GM21390 (cell line): Measurements from ENCODE around the gene CABP4.

Source experiments
- ATAC-seq: cut with Tn5 transposase; IDR thresholded peaks from one replicate; pipeline ENCODE4 v1.9.1; 2021; ENCODE audit not compliant: unreplicated experiment

CABP4 gene

GRCh38 chr11:67435031-67435726, 20.0 kb upstream of the CABP4 start:
- ATAC-seq, result no peak

- ATAC-seq, result no peak
Observed at GRCh38 chr11:67435727-67436458, 19.3 kb upstream of the CABP4 start.

GRCh38 chr11:67436459-67437081, 18.6 kb upstream of the CABP4 start:
- ATAC-seq, result no peak

- ATAC-seq, result no peak
Observed at GRCh38 chr11:67437082-67437808, 17.9 kb upstream of the CABP4 start, which contains the start of gene PTPRCAP. TSS of gene PTPRCAP (minus strand) at chr11:67437682. CDS start at chr11:67437619, 63 bp downstream.

GRCh38 chr11:67437809-67438157, 17.4 kb upstream of the CABP4 start:
- ATAC-seq, result no peak

- no peak for ATAC-seq
Observed at GRCh38 chr11:67438158-67438902, 16.8 kb upstream of the CABP4 start.

- ATAC-seq, result no peak
Observed at GRCh38 chr11:67439321-67440228, 15.6 kb upstream of the CABP4 start.

GRCh38 chr11:67440229-67441097, 14.7 kb upstream of the CABP4 start:
- no peak for ATAC-seq

GRCh38 chr11:67441098-67441563, 14.0 kb upstream of the CABP4 start:
- no peak for ATAC-seq

GRCh38 chr11:67441731-67442351, 13.3 kb upstream of the CABP4 start:
- ATAC-seq, result no peak

GRCh38 chr11:67442504-67443404, 12.4 kb upstream of the CABP4 start:
- ATAC-seq, result no peak

GRCh38 chr11:67445515-67445914, 9.6 kb upstream of the CABP4 start:
- ATAC-seq, result no peak

- no peak for ATAC-seq
Observed at GRCh38 chr11:67448220-67448609, 6.9 kb upstream of the CABP4 start.

GRCh38 chr11:67449116-67449844, 5.9 kb upstream of the CABP4 start:
- no peak for ATAC-seq

- ATAC-seq, result no peak
Observed at GRCh38 chr11:67450796-67451657, 4.1 kb upstream of the CABP4 start.

GRCh38 chr11:67451658-67451976, 3.5 kb upstream of the CABP4 start:
- no peak for ATAC-seq
